ENCODE data around the gene GNAS. TPM values are rescaled to one million over a fixed set of nuclear protein-coding genes. Genes with fewer than 3 reads are reported as not detected.

GNAS gene
- total RNA-seq, 2 donors from 2014 or later, result 755 to 1,096 TPM

DNA sequence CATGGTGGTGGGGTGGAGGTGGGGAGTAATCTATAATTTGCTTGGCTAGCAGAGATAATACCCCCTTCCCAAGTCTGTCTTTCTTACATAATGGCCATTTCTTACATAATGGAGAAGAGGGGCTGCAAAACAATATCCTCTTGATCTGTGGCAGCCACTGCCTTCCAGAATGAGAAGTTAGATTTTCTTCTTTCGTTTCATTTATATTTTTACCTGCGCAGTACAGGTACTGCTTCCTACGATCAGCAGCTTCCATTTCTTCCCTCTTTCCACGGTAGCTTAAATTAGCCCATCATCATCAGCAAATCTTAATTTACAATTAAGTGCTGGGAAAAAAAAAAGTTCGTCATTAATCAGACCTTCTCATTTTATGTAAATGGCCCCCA, 30.2 kb downstream of the GNAS start:
- Mint-ChIP-seq H3K36me3 (ENCODE audit: low read depth) (no peaks in the 10 kb centered on the region), H3K4me1 (peaks cover 9% of the 10 kb centered on the region), H3K4me3 (no peak overlapping the region), H3K27ac (no peak overlapping the region), H3K27me3 (no peaks in the 10 kb centered on the region)
- ATAC-seq (no peak), DNase-seq (no peak)
- no peaks in the 10 kb centered on the region for H3K9me3 ChIP-seq (ENCODE audit: control insufficient read depth, low read length, poor library complexity, severe bottlenecking)

DNA sequence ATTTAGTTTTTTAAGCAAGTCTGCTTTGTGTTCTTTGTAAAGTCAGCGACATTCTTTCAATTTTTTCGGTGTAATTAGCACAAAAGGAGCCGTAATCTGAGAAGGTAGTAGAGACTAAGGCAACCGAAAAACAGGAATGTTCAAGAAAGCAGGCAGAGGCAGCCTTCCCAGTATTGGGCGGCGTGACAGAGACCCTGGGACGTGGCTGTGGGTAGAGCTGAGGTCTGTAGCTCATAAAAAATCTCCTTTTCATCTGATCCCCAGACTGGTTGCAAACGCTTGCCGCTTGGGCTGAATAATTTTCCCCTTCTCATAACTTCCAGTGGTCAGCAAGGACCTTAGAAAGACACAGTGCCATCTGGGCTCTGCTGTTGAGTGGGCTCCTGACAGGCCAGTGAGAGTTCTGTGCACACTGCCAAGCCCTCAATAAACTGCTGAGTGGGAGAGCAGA, 30.8 kb downstream of the GNAS start:
- ATAC-seq (no peak), DNase-seq (no peak)
- no peaks in the 10 kb centered on the region for H3K27me3 Mint-ChIP-seq
- H3K9me3 ChIP-seq (ENCODE audit: control insufficient read depth, low read length, poor library complexity, severe bottlenecking), result no peaks in the 10 kb centered on the region
- peaks cover 3% of the 10 kb centered on the region for H3K4me1 Mint-ChIP-seq
- H3K27ac Mint-ChIP-seq, result no peak overlapping the region
- no peaks in the 10 kb centered on the region for H3K36me3 Mint-ChIP-seq (ENCODE audit: low read depth)
- H3K4me3 Mint-ChIP-seq, result no peak overlapping the region

DNA sequence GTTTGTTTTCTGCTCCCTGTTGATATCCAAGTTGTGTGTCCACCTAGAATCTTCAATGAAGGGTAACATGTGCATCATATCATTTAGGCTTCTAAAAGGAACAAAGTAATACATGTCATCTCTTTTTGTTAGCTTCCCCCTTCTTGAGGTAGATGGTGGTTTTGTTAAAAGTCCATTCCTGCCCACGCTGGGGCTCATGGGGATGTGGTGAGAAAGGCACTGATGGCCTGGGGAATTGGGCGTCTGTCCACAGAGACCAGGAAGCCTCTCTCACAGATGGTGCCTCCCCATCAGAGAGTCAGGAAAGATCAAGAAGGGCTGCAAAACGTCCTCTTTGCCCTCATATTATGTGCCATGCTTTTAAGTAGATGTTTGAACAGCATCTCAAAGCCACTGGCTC, 32.5 kb downstream of the GNAS start:
- no peaks in the 10 kb centered on the region for H3K36me3 Mint-ChIP-seq (ENCODE audit: low read depth)
- no peak overlapping the region for H3K27ac Mint-ChIP-seq
- no peak overlapping the region for H3K4me3 Mint-ChIP-seq
- DNase-seq (no peak), ATAC-seq (no peak)
- H3K9me3 ChIP-seq (ENCODE audit: control insufficient read depth, low read length, poor library complexity, severe bottlenecking), result no peaks in the 10 kb centered on the region
- H3K27me3 Mint-ChIP-seq, result no peaks in the 10 kb centered on the region
- no peaks in the 10 kb centered on the region for H3K4me1 Mint-ChIP-seq

DNA sequence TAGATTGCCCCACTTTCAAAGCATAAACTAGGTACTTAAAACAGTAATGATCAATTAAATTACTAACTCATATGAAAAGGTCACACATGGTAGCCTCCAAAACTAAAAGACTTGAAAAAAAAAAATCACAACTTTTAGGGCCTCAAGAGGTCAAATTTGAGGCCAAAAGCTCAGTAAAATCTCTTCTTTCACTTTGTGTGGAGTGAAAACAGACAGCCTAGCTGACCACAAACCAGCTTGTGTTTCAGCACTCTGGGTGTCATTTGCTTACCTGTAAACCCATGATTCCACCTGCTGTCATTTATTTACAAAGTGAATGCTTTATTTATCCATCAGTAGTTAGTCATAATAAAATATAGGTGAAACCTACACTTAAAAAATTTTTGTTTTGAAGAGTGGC, 34.0 kb downstream of the GNAS start:
- H3K27me3 Mint-ChIP-seq, result no peaks in the 10 kb centered on the region
- H3K9me3 ChIP-seq (ENCODE audit: control insufficient read depth, low read length, poor library complexity, severe bottlenecking), result no peaks in the 10 kb centered on the region
- no peak overlapping the region for H3K4me3 Mint-ChIP-seq
- ATAC-seq (no peak), DNase-seq (no peak)
- no peaks in the 10 kb centered on the region for H3K4me1 Mint-ChIP-seq
- no peaks in the 10 kb centered on the region for H3K36me3 Mint-ChIP-seq (ENCODE audit: low read depth)
- no peak overlapping the region for H3K27ac Mint-ChIP-seq

DNA sequence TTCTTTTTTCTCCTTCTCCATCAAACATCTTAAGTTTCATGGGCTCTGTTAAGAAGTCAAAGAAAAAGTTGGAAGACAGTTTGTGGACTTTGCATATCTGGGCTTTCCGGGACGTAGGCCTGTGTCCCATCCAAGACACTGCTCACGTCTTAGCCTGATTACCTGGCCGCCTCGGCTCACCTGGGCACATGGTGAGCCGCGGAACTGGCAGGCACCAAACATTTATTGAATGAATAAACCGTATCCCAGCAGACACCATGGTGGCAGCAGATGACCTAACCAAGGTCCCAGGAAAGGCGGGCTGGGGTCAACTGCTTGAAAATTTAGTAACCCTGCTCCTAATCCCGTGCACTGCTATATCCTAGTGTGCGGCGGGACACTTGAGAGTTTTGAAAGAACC, 35.6 kb downstream of the GNAS start:
- Mint-ChIP-seq H3K4me1 (peaks cover 9% of the 10 kb centered on the region), H3K27me3 (no peaks in the 10 kb centered on the region), H3K27ac (peak overlapping the region; percentile 61), H3K36me3 (ENCODE audit: low read depth) (peaks cover 3% of the 10 kb centered on the region), H3K4me3 (peak overlapping the region; percentile 85)
- DNase-seq (no peak), ATAC-seq (no peak)
- no peaks in the 10 kb centered on the region for H3K9me3 ChIP-seq (ENCODE audit: control insufficient read depth, low read length, poor library complexity, severe bottlenecking)

DNA sequence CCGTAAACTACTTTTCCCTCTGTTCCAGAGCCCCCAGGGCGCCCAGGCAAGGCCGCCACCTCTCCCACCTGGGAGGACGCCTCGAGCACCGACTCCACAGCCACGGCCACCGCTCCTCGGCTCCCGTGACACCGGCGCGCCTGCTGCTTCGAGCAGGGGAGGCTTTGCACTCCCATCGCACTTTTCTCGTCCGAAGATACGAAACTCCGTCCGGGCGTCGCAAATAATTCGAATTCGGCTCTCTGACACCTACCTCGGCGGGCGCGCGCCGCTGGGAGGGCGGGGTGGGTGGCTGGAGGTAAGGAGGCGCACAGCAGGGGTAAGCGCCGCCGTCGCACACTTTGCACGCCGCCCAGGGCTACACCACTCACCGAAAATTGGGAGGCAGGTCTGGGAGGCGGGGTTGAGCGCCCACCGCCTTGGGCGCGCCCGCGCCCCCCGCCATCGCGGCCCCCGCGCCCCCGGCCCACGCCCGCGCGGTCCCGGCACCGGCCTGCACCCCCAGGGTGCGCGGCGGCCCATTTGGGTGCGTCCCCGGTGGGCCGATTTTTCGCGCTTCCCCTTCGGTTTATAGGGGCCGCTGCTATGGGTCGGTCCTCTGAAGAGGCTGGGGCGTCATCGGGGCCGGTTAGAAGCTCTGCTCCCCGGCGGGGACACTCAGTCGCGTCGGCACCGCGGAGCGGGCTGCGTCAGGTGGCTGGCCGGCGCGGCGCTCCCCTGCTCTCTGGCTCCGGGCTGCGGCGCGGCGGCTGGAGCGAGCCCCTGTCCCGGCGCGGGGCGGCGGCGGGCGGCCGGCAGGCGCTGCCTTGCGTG, 36.2 kb downstream of the GNAS start:
- peak; percentile 69 for ATAC-seq
- Mint-ChIP-seq H3K4me1 (peaks cover 13% of the 10 kb centered on the region), H3K36me3 (ENCODE audit: low read depth) (peaks cover 3% of the 10 kb centered on the region)

DNA sequence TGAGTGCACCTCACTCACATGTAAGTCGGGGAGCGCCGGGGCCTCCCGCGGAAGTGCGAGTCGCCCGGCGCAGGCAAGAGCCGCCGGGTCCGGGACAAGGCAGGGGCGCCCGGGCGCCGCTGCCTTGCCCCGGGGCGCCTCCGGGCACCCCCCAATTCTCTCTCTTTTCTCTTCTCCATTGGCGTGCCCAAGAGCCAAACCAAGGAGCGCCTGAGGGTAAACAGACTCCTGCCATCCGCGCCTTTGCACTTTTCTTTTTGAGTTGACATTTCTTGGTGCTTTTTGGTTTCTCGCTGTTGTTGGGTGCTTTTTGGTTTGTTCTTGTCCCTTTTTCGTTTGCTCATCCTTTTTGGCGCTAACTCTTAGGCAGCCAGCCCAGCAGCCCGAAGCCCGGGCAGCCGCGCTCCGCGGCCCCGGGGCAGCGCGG, 36.8 kb downstream of the GNAS start:
- ATAC-seq, result no peak
- peak in 1 of 3 donors; percentile 9 for DNase-seq
- H3K4me1 Mint-ChIP-seq, result peaks cover 18% of the 10 kb centered on the region

More for the DNA sequence above, 36.2 kb downstream of the GNAS start:
- DNase-seq, result peak; percentile 66 to 75 (median 70)
- H3K27me3 Mint-ChIP-seq, result no peaks in the 10 kb centered on the region
- H3K9me3 ChIP-seq (ENCODE audit: control insufficient read depth, low read length, poor library complexity, severe bottlenecking), result no peaks in the 10 kb centered on the region
- peak overlapping the region; percentile 85 for H3K4me3 Mint-ChIP-seq
- H3K27ac Mint-ChIP-seq, result peak overlapping the region; percentile 89

DNA sequence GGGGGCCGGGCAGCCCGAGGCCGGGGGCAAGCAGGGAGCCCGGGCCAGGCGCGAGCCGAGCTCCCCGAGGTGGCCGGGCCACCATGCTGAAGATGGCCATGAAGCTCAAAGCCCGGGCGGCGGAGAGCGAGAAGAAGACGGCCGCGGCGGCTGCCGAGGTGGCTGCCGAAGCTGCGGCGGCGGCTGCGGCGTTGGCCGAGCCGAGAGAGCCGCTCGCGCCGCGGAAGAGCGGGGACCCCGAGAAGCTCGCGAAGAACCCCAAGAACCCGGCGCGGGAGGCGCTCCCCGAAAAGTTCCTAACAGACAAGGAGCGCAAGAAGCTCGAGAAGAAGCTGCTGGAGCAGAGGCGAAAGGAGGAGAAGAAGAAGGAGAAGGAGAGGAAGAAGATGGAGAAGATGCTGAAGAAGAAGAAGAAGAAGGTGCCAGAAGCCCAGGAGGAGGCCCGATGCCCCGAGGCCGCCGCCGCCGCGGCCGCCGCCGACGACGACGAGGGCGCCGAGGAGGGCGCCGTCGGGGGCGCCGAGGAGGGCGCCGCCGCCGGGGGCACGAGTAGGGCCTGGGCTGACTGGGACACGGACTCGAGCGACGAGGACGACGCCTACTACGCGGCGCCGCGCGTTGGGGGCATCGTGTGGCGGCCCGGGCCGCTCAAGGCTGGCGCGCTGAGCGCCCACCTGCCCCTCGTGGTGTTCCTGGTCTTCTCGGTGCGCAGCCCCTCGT, 37.4 kb downstream of the GNAS start:
- peaks cover 3% of the 10 kb centered on the region for H3K36me3 Mint-ChIP-seq (ENCODE audit: low read depth)
- no peaks in the 10 kb centered on the region for H3K27me3 Mint-ChIP-seq
- DNase-seq (peak in 1 of 3 donors; percentile 12), ATAC-seq (no peak)
- H3K9me3 ChIP-seq (ENCODE audit: control insufficient read depth, low read length, poor library complexity, severe bottlenecking), result no peaks in the 10 kb centered on the region
- peaks cover 23% of the 10 kb centered on the region for H3K4me1 Mint-ChIP-seq
- H3K27ac Mint-ChIP-seq, result peak overlapping the region; percentile 89
- H3K4me3 Mint-ChIP-seq, result peak overlapping the region; percentile 89

More for the DNA sequence above, 36.8 kb downstream of the GNAS start:
- Mint-ChIP-seq H3K4me3 (peak overlapping the region; percentile 89), H3K27ac (peak overlapping the region; percentile 89), H3K36me3 (ENCODE audit: low read depth) (peaks cover 3% of the 10 kb centered on the region), H3K27me3 (no peaks in the 10 kb centered on the region)
- H3K9me3 ChIP-seq (ENCODE audit: control insufficient read depth, low read length, poor library complexity, severe bottlenecking), result no peaks in the 10 kb centered on the region

DNA sequence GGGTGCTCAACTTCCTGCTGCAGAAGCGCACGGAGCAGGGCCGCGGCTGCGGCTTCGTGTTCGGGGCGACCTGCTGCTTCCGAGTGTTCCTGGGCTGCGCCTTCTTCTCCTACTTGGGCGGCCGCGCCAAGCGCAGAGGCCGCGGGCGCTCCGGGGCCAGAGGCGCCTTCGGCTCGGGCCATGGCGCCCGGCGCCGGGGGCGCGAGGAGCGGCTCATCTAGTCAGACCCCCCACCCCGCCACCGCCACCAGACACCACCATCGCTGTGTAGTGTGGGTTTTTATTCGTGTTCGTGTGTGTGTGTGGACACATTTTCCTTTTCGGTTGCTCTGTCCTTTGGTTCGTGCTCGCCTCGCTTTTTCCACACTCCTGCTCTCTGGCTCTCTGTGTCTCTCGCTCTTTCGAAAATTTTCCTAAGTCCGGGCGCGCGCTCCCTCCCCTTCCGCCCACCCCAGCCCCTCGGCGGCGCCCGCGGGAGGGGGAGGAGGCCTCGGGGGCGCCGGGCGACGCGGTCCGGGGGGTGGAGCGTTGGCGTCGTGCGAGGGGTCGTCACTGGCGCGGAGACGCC, 38.1 kb downstream of the GNAS start:
- peak overlapping the region; percentile 89 for H3K4me3 Mint-ChIP-seq
- H3K9me3 ChIP-seq (ENCODE audit: control insufficient read depth, low read length, poor library complexity, severe bottlenecking), result no peaks in the 10 kb centered on the region
- H3K27me3 Mint-ChIP-seq, result no peaks in the 10 kb centered on the region
- H3K27ac Mint-ChIP-seq, result peak overlapping the region; percentile 89
- H3K4me1 Mint-ChIP-seq, result peaks cover 29% of the 10 kb centered on the region
- peak; percentile 31 to 60 (median 38) for DNase-seq
- peaks cover 3% of the 10 kb centered on the region for H3K36me3 Mint-ChIP-seq (ENCODE audit: low read depth)
- peak; percentile 24 for ATAC-seq

DNA sequence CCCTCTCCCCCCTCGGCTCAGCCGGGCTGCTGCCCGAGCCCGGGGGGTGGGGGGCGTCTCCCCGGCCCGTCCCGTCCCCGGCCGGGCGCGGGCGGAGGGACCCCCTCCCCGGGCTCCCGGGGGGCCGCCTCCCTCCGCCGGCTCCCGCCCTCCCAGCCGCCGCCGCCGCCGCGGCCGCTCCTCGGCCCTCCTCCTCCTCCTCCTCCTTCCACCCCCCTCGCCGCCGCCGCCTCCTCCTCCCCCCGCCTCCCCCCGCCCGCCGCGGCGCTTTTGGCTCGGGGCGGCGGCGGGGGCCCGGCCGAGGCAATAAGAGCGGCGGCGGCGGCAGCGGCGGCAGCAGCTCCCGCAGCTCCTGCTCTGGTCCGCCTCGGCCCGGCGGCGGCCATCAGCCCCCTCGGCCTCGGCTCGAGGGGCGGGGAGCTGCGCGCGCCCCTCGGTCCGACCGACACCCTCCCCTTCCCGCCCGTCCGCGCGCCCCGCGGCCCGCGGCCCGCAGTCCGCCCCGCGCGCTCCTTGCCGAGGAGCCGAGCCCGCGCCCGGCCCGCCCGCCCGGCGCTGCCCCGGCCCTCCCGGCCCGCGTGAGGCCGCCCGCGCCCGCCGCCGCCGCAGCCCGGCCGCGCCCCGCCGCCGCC, 38.7 kb downstream of the GNAS start:
- no peaks in the 10 kb centered on the region for H3K9me3 ChIP-seq (ENCODE audit: control insufficient read depth, low read length, poor library complexity, severe bottlenecking)
- Mint-ChIP-seq H3K36me3 (ENCODE audit: low read depth) (peaks cover 3% of the 10 kb centered on the region), H3K27ac (peak overlapping the region; percentile 89), H3K4me1 (peaks cover 34% of the 10 kb centered on the region), H3K27me3 (no peaks in the 10 kb centered on the region), H3K4me3 (peak overlapping the region; percentile 98)
- ATAC-seq (peak; percentile 34), DNase-seq (peak; percentile 64 to 80 (median 71))

DNA sequence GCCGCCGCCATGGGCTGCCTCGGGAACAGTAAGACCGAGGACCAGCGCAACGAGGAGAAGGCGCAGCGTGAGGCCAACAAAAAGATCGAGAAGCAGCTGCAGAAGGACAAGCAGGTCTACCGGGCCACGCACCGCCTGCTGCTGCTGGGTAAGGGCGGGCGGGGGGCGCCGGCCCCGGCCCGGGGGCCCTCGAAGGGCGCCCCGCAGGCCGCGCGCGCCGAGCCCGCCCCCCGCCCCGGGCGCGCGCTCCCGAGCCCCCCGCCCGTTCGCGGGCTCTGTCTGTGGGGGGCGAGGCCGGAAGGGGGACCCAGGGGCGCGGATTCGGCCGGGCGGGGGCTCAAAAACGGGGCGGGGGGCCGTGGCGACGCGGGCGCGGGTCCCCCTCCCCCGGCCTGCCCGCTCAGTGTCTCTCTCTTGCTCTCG, 39.2 kb downstream of the GNAS start:
- Mint-ChIP-seq H3K36me3 (ENCODE audit: low read depth) (peaks cover 3% of the 10 kb centered on the region), H3K4me1 (peaks cover 35% of the 10 kb centered on the region)
- ATAC-seq, result peak; percentile 1

DNA sequence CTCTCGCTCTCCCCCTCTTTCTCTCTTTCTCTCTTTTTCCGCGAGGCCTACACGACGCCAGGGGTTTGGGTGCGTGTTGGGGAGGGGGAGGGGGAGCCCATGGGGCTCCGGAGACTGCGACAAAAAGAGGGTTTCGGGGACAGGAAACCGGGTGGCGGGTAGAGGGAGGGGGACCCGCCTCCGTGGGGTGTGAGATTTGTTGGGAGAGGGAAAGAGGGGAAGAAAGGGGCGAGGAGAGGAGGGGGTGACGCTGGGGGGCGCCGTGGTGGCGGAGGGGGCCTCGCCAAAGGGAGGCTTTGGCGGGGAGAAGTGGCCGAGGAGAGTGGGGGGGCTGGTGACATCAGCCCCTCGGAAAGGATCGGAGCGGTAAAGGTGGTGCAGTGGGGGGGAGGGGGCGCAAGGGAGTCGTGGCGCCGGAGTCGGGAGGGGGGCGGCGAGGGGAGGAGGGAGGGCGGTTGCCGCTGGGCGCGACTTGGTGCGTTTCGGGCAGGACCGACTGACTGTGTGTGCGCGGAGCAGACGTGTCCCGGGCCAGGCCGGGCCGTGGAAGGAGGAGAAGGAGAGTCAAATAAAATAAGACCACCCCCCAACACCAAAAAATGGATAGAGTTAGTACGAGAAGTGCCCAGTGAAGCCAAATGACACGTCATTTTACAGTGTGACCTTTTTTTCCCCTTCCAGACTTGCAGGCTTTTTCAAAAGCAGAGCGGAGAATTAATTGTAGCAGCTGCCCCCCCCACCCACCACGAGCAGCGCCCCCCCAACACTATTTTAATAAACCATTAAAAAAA, 39.8 kb downstream of the GNAS start:
- Mint-ChIP-seq H3K4me1 (peaks cover 39% of the 10 kb centered on the region), H3K27me3 (no peaks in the 10 kb centered on the region), H3K27ac (peak overlapping the region; percentile 94), H3K4me3 (peak overlapping the region; percentile 98), H3K36me3 (ENCODE audit: low read depth) (peaks cover 3% of the 10 kb centered on the region)
- peak; percentile 41 to 63 (median 62) for DNase-seq
- peak; percentile 32 for ATAC-seq
- H3K9me3 ChIP-seq (ENCODE audit: control insufficient read depth, low read length, poor library complexity, severe bottlenecking), result no peaks in the 10 kb centered on the region

More for the DNA sequence above, 39.2 kb downstream of the GNAS start:
- Mint-ChIP-seq H3K27ac (peak overlapping the region; percentile 94), H3K27me3 (no peaks in the 10 kb centered on the region), H3K4me3 (peak overlapping the region; percentile 98)
- peak in 1 of 3 donors; percentile 13 for DNase-seq
- no peaks in the 10 kb centered on the region for H3K9me3 ChIP-seq (ENCODE audit: control insufficient read depth, low read length, poor library complexity, severe bottlenecking)

Measured in T-helper 17 cell (primary cell).